ENCODE data around the gene RC3H2.

GRCh38 chr9:122835313-122835731 is 69.8 kb downstream of the RC3H2 start:
- TF ChIP-seq CTCF (IDR thresholded peaks at IDR 0.05), result no peak
- no peak for TF ChIP-seq POLR2A (IDR thresholded peaks at IDR 0.05)

All from adrenal gland (tissue), 5 donors.